GM21737 (cell line): ENCODE results near the gene PRKACG.
A peak's percentile ranks its signal among the peaks of the same experiment; 100 is the strongest.
"Not testable (repeated sequence)": the region's sequence is repeated elsewhere in the genome, so short reads cannot be mapped to it uniquely, and the experiment has no call there.

Experiments
- ATAC-seq: cut with Tn5 transposase; IDR thresholded peaks from one replicate; pipeline ENCODE4 v1.9.1; 2021; ENCODE audit warnings: mild to moderate bottlenecking, moderate library complexity; ENCODE audit not compliant: unreplicated experiment

The PRKACG gene

DNA sequence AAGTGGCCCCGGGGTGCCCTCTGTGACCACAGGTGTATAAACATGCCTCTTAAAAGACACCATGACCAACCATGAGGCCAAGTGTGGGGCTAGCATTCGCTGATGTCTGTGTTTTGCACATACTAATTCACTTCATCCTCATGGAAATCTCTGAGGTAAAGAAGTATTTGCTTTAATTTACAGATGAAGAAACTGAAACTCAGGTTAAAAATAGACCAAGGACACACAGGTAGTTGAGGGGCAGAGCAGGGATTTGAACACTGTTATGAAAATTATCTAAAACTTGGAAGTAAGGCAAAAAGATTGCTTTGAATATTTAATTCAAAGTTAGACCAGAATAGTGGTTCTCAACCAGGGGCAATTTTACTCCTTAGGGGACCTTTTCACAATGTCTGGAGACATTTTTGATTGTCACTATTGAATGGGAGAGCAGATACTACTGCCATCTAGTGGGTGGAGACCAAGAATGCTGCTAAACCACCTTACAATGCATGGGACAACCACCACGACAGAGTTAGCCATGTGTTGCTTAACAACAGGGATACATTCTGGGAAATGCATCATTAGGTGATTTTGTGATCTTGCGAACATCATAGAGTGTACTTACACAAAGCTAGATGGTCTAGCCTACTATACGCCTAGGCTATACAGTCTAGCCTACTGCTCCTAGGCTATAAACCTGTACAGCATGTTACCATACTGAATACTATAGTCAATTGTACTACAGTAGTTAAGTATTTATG is 13.6 kb upstream of the PRKACG start:
- ATAC-seq: peak; percentile 52

DNA sequence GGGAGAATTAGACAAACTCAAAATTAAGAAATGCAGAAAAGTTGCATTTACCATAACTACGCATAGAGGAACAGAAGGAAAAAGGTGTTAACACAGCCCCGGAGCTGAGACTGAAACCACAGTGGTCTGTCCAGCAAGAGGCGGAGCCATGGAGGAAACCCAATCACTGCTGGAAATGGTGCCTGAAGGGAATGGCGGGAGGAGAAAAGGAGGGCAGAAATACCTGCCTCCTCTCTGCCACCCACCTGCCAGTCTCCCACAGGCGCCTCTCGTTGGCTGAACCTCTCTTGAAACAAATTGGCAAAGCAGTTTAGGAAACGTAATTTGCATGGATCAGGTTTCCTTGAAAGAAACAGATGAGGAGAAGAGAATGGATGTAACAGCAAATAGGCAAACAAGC is 9.7 kb upstream of the PRKACG start:
- ATAC-seq: no peak

DNA sequence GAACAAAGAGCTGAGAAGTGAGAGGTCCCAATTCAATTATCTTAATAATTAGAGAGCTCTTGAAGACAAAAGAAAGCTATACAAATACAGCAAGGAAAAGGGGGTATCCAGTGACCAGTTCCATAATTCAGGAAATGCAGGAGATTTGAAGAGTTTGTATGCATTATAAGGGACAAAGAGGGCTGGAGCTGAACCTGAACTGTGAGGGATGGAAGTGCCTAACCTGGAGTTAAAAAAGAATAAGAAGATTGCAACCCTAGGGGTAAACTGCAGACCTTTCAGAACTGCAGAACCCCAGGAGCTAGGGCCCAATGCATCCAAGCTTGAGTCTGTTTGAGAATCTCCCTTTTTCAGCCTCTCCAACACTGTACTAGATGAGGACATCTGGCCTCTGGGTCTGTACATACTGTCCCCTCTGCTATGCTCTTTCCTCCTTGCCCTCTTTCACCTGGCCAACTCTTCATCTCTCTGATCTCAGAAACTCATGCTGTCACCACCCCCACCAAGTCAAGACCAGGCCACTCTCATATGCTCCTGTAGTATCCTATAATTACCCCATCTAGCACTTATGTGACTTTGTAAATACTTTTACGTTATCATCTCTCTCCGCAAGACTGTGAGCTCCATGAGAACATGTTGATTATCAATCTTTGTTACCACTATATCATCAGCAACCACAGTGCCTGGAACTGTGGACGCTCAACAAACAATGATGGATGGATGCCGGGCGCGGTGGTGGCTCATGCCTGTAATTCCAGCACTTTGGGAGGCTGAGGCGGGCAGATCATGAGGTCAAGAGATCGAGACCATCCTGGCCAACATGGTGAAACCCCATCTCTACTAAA is 6.6 kb upstream of the PRKACG start:
- ATAC-seq: no peak

DNA sequence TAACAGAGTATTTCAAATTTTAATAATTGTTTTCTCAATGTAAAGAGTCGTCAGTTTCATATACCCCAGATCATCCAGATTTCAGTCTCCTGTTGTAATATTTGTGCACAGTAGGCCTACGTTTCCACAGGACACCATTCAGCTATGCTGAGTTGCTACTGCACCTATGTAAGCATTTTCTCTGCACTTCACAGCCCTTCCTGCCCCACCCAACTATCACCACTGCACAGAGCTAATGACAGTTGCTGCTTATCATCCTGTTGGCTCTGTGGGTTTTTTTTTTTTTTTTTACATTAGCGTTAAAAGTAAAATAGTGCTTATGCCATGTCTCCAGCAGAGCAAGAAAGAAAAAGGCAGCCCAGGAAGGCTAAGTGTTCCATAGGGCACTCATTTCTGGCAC is 5.9 kb upstream of the PRKACG start:
- ATAC-seq: no peak

DNA sequence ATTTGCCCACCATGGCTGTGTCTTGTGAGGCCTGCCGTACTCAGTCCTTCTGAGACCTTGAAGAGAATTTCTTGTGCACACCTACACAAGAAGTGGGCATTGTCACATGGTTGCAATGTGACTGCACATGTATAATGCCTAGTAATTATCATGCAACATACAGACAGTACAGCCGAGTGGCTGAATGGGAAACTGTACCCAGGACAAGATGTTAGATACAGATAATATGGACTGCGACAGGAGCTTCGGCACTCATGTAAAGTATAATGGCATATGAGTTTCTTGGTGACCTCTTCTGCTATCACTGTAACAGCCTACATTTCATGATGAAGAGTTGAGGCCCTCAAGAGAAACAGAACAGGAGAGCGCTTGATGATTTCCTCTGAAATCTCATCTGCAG is 4.8 kb upstream of the PRKACG start:
- ATAC-seq: no peak

DNA sequence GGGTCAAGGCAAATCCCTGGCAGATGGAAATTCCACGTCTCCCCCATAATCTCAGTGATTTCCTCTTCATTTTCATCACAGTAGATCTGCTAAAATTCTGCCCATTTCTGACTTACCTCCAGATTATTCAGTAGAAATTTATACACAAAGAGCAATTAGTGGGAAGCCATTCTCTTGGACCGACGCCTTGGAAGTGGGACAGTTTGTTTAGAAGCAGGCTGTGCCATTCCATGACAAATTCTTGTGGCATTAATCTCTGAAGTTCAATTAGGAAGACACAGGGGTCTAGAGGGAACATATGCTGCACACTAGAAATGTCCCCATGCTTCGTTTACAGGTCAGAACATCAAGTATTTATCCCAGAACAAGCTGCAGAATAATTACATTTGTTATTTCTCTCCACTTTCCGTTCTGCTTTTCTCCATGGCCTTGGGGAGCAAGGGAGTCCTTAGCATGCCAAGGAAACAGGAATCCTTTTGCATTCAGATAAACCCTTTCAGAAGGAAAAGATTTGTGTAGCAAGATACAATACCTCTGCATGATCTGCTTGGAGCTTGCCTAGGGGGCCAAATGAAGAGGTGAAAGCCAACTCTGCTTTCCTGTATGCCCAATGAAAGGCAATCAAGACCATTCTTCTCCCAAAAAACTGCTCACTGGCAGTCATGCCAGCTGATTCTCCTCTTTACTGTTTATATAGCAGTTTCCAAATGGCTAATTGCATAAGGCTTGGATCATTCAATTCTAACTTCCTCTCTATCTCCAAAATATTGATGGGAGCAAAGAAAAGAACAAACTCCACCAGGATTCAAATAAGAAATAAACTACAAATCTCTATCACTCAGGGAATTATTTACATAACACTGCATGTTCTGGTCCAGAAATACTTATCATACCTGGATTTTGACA is 2.5 kb upstream of the PRKACG start:
- no peak for ATAC-seq

DNA sequence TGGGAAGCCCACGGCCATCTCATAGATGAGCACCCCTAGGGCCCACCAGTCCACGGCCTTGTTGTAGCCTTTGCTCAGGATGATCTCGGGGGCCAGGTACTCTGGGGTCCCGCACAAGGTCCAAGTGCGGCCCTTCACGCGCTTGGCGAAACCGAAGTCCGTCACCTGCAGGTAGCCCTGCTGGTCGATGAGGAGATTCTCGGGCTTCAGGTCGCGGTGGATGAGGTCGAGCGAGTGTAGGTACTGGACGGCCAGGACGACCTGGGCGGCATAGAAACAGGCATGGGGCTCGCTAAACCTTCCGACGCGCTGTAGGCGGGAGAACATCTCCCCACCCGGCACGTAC is 558 bp downstream of the PRKACG start:
- ATAC-seq: no peak

DNA sequence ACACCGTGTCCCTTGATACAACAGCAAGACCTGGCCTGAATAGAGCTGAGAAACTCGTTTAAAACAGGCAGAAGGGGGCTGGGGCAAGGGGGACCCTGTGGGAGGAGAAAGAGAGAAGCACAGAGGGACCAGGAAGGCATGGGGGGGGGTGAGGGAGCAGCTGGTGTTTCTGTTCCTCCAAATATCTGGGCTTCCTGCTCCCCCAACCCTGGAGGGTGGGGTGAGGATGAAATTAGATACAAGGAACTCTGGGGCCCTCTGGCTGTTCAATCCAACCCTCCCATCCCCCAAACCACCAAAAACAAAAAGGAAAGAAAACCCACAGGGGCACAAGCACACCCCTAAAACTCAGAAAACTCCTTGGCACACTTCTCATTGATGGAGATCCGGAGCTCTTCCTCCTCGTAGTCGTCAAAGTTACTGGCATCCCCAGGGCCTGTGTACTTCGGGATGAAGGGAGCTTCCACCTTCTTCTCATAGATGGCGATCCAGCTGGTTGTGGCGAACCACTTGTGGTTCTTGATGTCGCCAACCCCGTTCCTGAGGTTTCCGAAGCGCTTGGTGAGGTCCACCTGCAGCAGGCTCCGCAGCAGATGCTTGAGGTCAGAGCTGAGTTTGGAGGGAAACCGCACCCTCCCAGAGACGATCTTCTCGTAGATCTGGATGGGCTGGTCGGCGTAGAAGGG is 1.1 kb downstream of the PRKACG start:
- no peak for ATAC-seq

DNA sequence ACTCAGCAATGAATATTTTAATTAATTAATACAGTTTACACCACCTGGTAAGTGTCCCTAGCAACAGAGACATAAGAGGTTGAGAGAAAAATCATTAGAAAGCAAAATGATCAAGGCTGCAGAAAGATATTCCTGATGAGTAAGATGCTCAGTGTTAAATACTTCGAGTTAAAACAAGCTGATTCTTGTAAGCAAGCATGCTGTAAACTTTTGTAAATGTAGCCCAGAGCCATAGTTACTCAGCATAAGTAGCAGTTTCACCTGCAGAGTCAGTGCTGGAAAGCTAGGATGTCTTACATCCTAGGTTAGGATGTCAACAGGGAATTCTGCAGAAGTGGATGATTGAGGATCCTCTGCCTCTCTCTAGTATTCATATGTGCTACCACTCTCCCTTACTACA is 4.2 kb downstream of the PRKACG start:
- ATAC-seq: no peak

DNA sequence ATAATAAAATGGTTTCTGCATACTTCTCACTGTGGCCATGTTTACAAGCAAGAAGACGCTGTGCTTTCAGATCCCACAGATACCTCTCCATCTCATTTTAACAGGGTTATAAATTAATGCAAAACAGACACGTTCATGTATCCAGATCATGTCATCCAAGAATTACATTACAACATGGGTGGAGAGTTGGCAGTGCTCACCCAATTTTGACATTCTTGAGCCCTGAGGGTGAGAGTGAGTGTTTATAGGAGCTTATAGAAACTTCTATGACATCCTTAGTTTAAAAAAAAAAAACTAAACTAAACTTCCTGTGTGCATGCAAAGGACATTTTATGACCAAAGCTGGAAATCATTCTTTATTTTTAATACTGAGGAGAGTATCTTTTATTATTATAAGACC is 9.1 kb downstream of the PRKACG start:
- ATAC-seq: no peak

DNA sequence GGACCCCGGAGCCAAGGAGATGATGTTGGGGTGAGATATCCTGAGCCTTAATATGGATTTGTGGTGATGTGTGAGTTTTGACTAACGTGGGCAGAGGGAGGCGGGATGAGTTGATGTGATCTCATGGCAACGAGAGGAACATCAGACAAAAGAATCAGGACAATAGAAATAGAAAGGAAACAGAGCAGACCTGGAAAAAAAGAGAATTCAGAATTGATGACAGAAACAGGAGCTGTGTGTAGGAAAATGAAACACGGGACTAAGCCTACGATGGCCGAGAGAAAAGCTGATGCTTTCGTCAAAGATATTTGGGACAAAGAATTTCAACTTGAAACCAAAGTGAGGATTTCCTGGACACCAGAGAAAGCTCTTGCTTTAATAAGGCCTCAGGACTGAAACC is 10.9 kb downstream of the PRKACG start:
- no peak for ATAC-seq

DNA sequence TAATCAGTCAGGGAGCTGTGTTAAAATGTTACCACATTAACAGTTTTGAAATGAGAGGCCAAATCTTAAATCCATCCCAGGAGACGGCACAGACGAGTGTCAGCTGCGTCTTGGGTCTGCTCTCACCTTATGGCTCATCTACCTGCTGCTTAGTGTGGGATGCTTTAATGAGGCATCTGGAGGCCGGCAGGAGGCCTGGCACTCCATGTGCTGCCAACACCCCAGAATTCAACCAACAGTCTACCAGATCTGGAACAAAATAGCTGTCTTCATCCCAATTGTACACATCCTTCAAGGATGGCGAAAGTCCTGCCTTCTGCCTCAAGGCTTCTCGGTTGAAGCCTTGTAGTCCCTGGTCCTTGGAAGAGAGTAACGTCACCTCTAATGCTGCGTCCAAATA is 12.0 kb downstream of the PRKACG start:
- no peak for ATAC-seq

DNA sequence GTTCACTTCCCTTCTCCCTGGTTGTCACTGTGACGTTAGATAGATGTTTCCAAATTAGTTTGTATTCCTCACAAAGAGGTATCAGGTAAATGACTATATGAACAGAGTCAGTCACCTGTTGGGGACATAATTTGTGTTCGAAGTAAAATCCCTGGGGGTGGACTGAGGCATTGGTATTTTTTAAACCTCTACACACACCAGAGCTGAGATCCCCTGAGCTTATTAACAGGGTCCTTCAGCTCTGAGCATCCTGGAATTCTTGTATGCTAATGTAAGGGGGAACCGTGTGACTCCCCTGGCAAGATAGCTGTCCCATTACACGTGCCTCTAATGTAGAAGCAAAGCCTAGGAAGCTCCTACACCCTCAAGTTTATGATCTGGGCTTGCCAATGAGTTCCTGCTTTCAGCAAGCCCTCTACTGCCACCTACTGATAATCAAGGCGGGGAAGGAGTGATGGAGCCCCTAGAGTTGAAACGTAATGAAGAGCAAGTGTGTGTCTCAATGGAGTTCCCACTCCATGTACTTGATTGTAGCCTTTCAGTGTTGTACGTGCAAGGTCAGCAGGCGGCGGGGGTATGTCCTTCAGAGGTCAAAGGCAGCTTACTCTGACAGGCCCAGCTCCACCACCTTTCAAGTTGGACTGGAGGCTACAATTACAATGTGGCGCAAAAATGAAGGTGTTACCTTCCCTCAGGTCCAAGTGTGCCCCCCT is 14.4 kb downstream of the PRKACG start:
- no peak for ATAC-seq

DNA sequence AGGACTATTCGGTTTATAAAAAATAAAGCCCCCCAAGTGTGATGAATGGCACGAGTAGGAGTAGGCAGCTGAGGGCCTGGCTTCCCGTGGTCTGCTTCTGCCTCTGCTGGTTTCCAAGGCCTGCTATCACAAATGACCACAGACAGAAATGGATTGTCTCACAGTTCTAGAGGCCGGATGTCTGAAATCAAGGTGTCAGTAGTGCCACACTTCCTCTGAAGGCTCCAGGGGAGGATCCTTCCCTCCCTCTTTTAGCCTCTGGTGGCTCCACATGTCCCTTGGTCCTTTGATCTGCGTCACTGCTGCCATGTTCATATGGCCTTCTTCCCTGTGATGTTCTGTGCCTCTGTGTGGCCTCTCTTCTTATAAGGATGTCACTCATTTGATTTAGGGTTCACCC is 15.1 kb downstream of the PRKACG start:
- ATAC-seq: no peak

DNA sequence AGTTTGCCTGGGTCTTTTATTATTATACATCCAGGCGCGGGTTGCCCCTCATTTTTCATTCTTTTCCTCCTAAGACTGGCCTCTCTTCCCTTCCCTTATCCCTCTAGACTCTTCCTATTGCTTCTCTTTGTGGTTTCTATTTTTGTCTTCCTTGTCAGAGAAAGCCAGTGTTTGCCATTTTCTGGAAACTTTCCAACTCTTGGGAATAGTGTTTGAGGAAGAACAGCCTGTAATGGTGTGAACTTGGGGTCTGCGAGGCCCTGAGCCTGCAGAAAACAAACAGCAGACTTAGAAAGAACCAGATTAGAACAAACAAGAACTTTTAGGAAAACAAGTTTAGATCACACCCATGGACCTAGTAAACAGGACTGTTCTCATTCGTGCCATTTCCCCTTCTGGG is 15.5 kb downstream of the PRKACG start:
- no peak for ATAC-seq

DNA sequence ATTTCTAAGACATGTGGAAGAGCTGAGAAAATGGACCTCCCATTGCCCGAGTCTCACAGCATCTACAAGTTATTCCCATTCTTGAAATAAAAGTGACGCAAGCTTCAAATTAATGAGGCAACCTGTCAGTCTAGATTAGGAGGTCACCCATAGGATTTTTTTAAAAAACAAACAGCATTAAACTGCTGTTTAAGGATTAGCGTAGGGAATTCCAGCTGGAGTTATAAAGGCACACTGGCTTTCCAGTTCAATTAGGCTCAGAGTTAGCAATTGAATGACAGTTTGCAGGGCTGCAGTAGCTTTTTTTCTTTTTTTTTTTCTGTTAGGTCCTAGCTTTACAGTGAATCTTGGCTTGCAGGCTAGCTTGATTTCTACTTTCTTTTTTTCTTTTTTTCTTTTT is 16.2 kb downstream of the PRKACG start:
- no peak for ATAC-seq

DNA sequence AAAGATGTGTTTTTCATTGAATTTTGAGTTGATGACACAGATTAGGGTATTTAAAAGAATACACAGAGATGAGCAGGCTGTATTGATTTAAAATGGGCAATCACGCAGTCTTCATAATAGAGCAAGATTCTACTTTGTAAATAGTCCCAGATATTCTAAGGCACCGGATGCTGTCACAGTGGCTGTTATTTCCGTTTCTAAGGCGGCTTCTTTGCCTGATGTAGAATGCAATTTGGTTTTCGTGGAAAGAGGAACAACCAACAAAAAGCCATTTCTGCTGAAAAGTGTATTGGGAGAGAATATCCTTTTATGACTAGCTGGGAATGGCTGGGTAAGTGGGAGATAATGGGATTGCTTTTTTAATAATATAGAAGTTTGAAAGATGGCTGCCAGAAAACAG is 17.5 kb downstream of the PRKACG start:
- no peak for ATAC-seq

DNA sequence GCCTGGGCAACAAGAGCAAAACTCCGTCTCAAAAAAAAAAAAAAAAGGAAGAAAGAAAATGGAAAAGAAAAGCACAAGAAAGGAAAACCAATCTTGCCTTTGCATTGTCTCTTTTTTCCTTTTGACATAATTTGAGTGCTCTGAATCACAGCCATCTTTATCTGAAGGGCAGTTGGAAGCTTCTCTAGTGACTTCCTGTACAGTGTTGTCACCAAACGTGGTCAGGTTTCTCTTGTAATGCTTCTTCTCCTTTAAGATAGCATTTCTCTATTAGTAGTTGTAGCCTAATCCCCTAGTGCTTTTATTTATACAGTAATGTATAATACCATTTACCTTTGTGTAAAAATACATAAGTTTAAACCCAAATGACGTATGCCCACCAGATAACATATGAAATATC is 18.1 kb downstream of the PRKACG start:
- no peak for ATAC-seq

DNA sequence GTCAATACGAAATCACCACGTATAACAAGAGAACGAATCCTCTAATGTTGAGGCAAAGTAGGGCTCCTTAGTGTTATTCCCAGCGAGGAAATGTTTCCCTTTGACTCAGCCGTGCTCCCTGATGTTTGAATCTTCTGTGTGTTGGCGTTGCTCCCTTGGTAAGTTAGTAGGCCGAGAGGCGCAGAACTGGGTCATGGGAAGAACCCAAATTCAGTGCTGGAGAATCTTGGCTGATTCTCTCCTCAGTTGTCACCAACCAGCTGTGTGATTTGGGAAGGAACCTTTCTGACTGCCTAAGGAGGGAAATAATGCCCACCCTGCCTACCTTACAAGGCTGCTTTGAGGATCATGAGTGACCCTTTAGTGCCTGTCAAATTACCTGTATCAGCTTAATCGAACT is 22.5 kb downstream of the PRKACG start:
- no peak for ATAC-seq

DNA sequence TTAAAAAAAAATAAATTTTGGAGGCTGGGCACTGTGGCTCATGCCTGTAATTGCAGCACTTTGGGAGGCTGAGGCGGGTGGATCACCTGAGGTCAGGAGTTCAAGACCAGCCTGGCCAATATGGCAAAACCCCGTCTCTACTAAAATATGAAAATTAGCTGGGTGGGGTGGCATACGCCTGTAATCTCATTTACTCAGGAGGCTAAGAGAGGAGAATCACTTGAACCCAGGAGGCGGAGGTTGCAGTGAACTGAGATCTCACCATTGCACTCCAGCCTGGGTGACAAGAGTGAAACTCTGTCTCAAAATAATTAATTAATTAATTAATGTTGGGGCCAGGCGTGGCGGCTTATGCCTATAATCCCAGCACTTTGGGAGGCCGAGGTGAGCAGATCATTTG is 27.0 kb downstream of the PRKACG start:
- not testable (repeated sequence) for ATAC-seq
